ENCODE results near the gene SPRING1.

GRCh38 chr12:116727891-116728290 is 10.0 kb downstream of the SPRING1 start:
- TF ChIP-seq CTCF (IDR thresholded peaks at IDR 0.05) (no peak), POLR2A (IDR thresholded peaks at IDR 0.05) (no peak)
